ENCODE data around the gene TOR1AIP2.

GRCh38 chr1:179825798-179826460, 51.7 kb downstream of the TOR1AIP2 start:
- TF ChIP-seq CTCF (IDR thresholded peaks at IDR 0.05; ENCODE audit: low read depth, low read length) (no peak), POLR2A (IDR thresholded peaks at IDR 0.05; ENCODE audit: extremely low read depth, insufficient read length) (no peak)
